ENCODE measurements around the gene TRAPPC12. TPM values are rescaled to one million over a fixed set of nuclear protein-coding genes. Genes with fewer than 3 reads are reported as not detected.
A peak's percentile ranks its signal among the peaks of the same experiment; 100 is the strongest.

The TRAPPC12 gene
- total RNA-seq, 1 experiment from 2014 or later = 72.8 TPM

DNA sequence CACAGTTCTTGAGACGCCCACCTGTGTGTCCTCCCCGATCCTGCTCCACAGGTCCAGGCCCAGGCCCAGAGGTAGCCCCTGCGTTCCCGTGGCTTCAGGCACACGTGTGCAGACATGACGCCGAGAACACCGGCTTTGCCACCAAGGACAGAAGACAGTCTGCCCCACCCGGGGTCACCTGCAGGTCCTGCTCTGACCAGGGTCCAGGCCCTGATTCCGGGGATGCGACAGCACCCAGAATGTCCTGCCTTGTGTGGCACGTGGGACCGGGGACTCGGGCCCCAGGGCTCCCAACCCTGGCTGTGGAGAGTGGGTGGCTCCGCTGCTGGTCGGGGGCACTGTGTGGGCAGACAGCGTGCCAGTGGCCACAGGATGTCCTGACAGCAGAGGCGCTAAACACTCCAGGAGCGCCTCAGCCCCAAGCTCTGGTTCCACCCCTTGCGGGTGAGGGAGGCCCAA is 102.9 kb downstream of the TRAPPC12 start:
- peaks cover 4% of the 10 kb centered on the region for H3K9me3 Mint-ChIP-seq
- CTCF ChIA-PET = no interaction called here
- no peak overlapping the region for H3K4me3 Mint-ChIP-seq
- H3K4me1 Mint-ChIP-seq = no peaks in the 10 kb centered on the region
- TF ChIP-seq, protein P1, sequence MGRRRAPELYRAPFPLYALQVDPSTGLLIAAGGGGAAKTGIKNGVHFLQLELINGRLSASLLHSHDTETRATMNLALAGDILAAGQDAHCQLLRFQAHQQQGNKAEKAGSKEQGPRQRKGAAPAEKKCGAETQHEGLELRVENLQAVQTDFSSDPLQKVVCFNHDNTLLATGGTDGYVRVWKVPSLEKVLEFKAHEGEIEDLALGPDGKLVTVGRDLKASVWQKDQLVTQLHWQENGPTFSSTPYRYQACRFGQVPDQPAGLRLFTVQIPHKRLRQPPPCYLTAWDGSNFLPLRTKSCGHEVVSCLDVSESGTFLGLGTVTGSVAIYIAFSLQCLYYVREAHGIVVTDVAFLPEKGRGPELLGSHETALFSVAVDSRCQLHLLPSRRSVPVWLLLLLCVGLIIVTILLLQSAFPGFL (CRISPR knock-in tag; IDR thresholded peaks at IDR 0.05; ENCODE audit: borderline replicate concordance) = no peak
- TF ChIP-seq HMGA2 (CRISPR knock-in tag; IDR thresholded peaks at IDR 0.05) (no peak), ZNF317 (CRISPR knock-in tag; IDR thresholded peaks at IDR 0.05; ENCODE audit: borderline replicate concordance, low read depth) (no peak), RORB (CRISPR knock-in tag; IDR thresholded peaks at IDR 0.05) (no peak), ZNF219 (CRISPR knock-in tag; IDR thresholded peaks at IDR 0.05; ENCODE audit: borderline replicate concordance) (no peak)
- TF ChIP-seq, protein P2, sequence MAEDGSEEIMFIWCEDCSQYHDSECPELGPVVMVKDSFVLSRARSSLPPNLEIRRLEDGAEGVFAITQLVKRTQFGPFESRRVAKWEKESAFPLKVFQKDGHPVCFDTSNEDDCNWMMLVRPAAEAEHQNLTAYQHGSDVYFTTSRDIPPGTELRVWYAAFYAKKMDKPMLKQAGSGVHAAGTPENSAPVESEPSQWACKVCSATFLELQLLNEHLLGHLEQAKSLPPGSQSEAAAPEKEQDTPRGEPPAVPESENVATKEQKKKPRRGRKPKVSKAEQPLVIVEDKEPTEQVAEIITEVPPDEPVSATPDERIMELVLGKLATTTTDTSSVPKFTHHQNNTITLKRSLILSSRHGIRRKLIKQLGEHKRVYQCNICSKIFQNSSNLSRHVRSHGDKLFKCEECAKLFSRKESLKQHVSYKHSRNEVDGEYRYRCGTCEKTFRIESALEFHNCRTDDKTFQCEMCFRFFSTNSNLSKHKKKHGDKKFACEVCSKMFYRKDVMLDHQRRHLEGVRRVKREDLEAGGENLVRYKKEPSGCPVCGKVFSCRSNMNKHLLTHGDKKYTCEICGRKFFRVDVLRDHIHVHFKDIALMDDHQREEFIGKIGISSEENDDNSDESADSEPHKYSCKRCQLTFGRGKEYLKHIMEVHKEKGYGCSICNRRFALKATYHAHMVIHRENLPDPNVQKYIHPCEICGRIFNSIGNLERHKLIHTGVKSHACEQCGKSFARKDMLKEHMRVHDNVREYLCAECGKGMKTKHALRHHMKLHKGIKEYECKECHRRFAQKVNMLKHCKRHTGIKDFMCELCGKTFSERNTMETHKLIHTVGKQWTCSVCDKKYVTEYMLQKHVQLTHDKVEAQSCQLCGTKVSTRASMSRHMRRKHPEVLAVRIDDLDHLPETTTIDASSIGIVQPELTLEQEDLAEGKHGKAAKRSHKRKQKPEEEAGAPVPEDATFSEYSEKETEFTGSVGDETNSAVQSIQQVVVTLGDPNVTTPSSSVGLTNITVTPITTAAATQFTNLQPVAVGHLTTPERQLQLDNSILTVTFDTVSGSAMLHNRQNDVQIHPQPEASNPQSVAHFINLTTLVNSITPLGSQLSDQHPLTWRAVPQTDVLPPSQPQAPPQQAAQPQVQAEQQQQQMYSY (CRISPR knock-in tag; IDR thresholded peaks at IDR 0.05) = no peak
- TF ChIP-seq, protein P3, sequence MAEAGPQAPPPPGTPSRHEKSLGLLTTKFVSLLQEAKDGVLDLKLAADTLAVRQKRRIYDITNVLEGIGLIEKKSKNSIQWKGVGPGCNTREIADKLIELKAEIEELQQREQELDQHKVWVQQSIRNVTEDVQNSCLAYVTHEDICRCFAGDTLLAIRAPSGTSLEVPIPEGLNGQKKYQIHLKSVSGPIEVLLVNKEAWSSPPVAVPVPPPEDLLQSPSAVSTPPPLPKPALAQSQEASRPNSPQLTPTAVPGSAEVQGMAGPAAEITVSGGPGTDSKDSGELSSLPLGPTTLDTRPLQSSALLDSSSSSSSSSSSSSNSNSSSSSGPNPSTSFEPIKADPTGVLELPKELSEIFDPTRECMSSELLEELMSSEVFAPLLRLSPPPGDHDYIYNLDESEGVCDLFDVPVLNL (CRISPR knock-in tag; IDR thresholded peaks at IDR 0.05; ENCODE audit: borderline replicate concordance, low read depth) = no peak
- TF ChIP-seq, protein P4, sequence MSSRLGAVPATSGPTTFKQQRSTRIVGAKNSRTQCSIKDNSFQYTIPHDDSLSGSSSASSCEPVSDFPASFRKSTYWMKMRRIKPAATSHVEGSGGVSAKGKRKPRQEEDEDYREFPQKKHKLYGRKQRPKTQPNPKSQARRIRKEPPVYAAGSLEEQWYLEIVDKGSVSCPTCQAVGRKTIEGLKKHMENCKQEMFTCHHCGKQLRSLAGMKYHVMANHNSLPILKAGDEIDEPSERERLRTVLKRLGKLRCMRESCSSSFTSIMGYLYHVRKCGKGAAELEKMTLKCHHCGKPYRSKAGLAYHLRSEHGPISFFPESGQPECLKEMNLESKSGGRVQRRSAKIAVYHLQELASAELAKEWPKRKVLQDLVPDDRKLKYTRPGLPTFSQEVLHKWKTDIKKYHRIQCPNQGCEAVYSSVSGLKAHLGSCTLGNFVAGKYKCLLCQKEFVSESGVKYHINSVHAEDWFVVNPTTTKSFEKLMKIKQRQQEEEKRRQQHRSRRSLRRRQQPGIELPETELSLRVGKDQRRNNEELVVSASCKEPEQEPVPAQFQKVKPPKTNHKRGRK (CRISPR knock-in tag; IDR thresholded peaks at IDR 0.05; ENCODE audit: borderline replicate concordance) = no peak
- TF ChIP-seq, protein P5, sequence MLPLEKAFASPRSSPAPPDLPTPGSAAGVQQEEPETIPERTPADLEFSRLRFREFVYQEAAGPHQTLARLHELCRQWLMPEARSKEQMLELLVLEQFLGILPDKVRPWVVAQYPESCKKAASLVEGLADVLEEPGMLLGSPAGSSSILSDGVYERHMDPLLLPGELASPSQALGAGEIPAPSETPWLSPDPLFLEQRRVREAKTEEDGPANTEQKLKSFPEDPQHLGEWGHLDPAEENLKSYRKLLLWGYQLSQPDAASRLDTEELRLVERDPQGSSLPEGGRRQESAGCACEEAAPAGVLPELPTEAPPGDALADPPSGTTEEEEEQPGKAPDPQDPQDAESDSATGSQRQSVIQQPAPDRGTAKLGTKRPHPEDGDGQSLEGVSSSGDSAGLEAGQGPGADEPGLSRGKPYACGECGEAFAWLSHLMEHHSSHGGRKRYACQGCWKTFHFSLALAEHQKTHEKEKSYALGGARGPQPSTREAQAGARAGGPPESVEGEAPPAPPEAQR (CRISPR knock-in tag; IDR thresholded peaks at IDR 0.05) = no peak
- POLR2A ChIA-PET = no interaction called here
- DNase-seq (ENCODE audit: low spot score) (no peak), ATAC-seq (no peak)
- H3K27ac Mint-ChIP-seq = no peak overlapping the region
- H3K36me3 Mint-ChIP-seq = peaks cover 26% of the 10 kb centered on the region
- peaks cover 5% of the 10 kb centered on the region for H3K27me3 Mint-ChIP-seq (ENCODE audit: low read depth)

DNA sequence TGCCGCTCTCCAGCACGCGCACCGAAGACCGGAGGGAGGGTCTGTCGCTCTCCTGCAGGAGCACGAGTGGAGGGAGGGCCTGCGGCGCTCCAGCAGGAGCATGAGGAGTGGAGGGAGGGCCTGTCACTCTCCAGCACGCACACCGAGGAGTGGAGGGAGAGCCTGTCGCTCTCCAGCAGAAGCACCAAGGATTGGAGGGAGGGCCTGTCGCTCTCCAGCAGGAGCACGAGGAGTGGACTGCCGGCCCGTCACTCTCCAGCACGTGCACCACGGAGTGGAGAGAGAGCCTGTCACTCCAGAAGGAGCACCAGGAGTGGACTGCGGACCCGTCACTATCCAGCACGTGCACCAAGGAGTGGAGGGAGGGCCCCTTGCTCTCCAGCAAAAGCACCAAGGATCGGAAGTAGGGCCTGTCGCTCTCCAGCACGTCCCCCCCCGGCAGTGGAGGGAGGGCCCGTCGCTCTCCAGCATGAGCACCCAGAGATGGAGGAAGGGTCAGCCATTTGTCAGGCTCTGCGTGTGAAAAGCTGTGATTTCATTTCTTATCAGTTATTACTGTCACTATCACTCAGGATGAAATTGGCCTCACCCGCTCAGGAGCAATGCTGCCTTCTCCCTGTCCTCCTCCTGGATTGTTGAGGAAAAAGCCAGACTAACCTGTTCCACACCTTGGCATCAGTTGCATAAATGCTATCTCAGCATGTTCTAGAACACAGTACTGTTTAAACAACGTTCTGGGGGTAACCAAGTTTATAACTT is 103.9 kb downstream of the TRAPPC12 start:
- peak; percentile 73 for DNase-seq (ENCODE audit: low spot score)
- Mint-ChIP-seq H3K36me3 (peaks cover 25% of the 10 kb centered on the region), H3K4me3 (peak overlapping the region; percentile 39; the same call in 1 of the 2 replicates), H3K4me1 (no peaks in the 10 kb centered on the region), H3K27me3 (ENCODE audit: low read depth) (peaks cover 6% of the 10 kb centered on the region), H3K9me3 (peaks cover 5% of the 10 kb centered on the region), H3K27ac (no peak overlapping the region)
- POLR2A ChIA-PET = no interaction called here
- CTCF ChIA-PET = no interaction called here
- peak; percentile 97 for ATAC-seq
- TF ChIP-seq, protein P6, sequence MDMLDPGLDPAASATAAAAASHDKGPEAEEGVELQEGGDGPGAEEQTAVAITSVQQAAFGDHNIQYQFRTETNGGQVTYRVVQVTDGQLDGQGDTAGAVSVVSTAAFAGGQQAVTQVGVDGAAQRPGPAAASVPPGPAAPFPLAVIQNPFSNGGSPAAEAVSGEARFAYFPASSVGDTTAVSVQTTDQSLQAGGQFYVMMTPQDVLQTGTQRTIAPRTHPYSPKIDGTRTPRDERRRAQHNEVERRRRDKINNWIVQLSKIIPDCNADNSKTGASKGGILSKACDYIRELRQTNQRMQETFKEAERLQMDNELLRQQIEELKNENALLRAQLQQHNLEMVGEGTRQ (CRISPR knock-in tag; IDR thresholded peaks at IDR 0.05) = peak; percentile 63
- TF ChIP-seq GRHL2 (CRISPR knock-in tag; IDR thresholded peaks at IDR 0.05; ENCODE audit: insufficient replicate concordance, severe bottlenecking) = no peak
- TF ChIP-seq SP1 (CRISPR knock-in tag; conservative IDR thresholded peaks at IDR 0.05) = peak; percentile 51
- TF ChIP-seq, protein P7, sequence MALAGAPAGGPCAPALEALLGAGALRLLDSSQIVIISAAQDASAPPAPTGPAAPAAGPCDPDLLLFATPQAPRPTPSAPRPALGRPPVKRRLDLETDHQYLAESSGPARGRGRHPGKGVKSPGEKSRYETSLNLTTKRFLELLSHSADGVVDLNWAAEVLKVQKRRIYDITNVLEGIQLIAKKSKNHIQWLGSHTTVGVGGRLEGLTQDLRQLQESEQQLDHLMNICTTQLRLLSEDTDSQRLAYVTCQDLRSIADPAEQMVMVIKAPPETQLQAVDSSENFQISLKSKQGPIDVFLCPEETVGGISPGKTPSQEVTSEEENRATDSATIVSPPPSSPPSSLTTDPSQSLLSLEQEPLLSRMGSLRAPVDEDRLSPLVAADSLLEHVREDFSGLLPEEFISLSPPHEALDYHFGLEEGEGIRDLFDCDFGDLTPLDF (CRISPR knock-in tag; IDR thresholded peaks at IDR 0.05) = no peak
- TF ChIP-seq, protein P8, sequence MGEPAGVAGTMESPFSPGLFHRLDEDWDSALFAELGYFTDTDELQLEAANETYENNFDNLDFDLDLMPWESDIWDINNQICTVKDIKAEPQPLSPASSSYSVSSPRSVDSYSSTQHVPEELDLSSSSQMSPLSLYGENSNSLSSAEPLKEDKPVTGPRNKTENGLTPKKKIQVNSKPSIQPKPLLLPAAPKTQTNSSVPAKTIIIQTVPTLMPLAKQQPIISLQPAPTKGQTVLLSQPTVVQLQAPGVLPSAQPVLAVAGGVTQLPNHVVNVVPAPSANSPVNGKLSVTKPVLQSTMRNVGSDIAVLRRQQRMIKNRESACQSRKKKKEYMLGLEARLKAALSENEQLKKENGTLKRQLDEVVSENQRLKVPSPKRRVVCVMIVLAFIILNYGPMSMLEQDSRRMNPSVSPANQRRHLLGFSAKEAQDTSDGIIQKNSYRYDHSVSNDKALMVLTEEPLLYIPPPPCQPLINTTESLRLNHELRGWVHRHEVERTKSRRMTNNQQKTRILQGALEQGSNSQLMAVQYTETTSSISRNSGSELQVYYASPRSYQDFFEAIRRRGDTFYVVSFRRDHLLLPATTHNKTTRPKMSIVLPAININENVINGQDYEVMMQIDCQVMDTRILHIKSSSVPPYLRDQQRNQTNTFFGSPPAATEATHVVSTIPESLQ (CRISPR knock-in tag; IDR thresholded peaks at IDR 0.05) = no peak
- no peak for TF ChIP-seq RELA (CRISPR knock-in tag; IDR thresholded peaks at IDR 0.05; ENCODE audit: borderline replicate concordance)
- no peak for TF ChIP-seq OVOL2 (CRISPR knock-in tag; IDR thresholded peaks at IDR 0.05; ENCODE audit: borderline replicate concordance)
- no peak for TF ChIP-seq JUN (CRISPR knock-in tag; IDR thresholded peaks at IDR 0.05)
- 0 out of 2 replicates have a peak, but pooled peaks have one; percentile 7 for TF ChIP-seq ATF1 (CRISPR knock-in tag; IDR thresholded peaks at IDR 0.05)
- TF ChIP-seq NR3C1 (CRISPR knock-in tag; conservative IDR thresholded peaks at IDR 0.05; ENCODE audit: low read depth) = no peak
- TF ChIP-seq, protein P9, sequence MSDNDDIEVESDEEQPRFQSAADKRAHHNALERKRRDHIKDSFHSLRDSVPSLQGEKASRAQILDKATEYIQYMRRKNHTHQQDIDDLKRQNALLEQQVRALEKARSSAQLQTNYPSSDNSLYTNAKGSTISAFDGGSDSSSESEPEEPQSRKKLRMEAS (CRISPR knock-in tag; IDR thresholded peaks at IDR 0.05) = peak; percentile 89
